ENCODE results near the gene ISCU. TPM values are rescaled to one million over a fixed set of nuclear protein-coding genes. Genes with fewer than 3 reads are reported as not detected.
A peak's percentile ranks its signal among the peaks of the same experiment; 100 is the strongest.

The ISCU gene
- total and polyA plus RNA-seq, 10 donors: 98.9 to 220 (median 160) TPM

DNA sequence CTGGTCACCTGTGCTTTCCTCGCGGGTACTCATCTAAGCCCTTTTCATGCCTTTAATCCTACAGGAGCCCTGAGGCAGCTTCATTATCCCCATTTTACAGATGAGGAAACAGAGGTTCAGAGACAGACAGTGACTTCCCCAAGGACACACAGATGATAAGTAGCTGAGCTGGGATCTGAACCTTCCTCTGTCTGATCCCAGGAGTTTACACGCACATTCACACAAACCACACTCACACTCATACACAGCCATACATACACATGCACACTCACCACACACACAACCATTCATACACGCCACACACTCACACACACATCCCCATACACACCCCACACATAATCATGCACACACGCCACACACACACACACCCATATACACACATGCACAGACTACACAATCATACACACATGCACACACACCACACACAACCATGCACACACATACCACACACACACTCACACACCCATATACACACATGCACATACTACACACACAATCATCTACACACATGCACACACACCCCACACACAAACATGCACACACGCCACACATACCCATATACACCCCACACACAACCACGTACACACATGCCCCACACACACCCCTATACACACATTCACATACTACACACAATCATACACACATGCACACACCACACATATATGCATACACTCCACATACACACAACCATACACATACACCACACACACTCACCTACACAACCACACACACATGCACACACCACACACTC lies 32.7 kb downstream of the ISCU start:
- Histone ChIP-seq H3K27me3 (replicated peaks in 1 of 7) (no peaks in the 10 kb centered on the region), H3K27ac (no peak overlapping the region), H3K4me3 (no peak overlapping the region), H3K4me1 (peaks cover 0 to 22% (median 3%) of the 10 kb centered on the region in 6 donors), H3K9me3 (no peaks in the 10 kb centered on the region), H3K36me3 (peaks cover 0 to 6% (median 0%) of the 10 kb centered on the region in 6 donors)
- peak; percentile 5 for DNase-seq
- intact Hi-C loops (cut with DNase I; ENCODE audit: low total_unique reads): no loop called here
- WGBS, 5 donors: 89 to 97% (median 95%) methylated on average over 7 of the region's 7 CpGs
- no peak for TF ChIP-seq CTCF (IDR thresholded peaks at IDR 0.05 in 8 of 11, conservative IDR thresholded peaks at IDR 0.05 in 3 of 11)
- TF ChIP-seq POLR2AphosphoS5 (IDR thresholded peaks at IDR 0.05): no peak
- no peak for TF ChIP-seq POLR2A (IDR thresholded peaks at IDR 0.05)

GRCh38 chr12:108595711-108596647 lies 33.6 kb downstream of the ISCU start:
- DNase-seq: no peak
- H3K27ac ChIP-seq: no peak overlapping the region
- intact Hi-C loops (cut with DNase I; ENCODE audit: low total_unique reads): no loop called here
- H3K4me1 ChIP-seq: peaks cover 0 to 22% (median 3%) of the 10 kb centered on the region in 6 donors
- no peaks in the 10 kb centered on the region for H3K9me3 ChIP-seq
- WGBS, 5 donors: 81 to 91% (median 85%) methylated on average over 16 to 17 of the region's 17 CpGs
- H3K27me3 ChIP-seq (replicated peaks in 1 of 7): no peaks in the 10 kb centered on the region
- TF ChIP-seq POLR2AphosphoS5 (IDR thresholded peaks at IDR 0.05): no peak
- no peak for TF ChIP-seq POLR2A (IDR thresholded peaks at IDR 0.05)
- TF ChIP-seq CTCF (IDR thresholded peaks at IDR 0.05 in 8 of 11, conservative IDR thresholded peaks at IDR 0.05 in 3 of 11): no peak
- H3K4me3 ChIP-seq: peak overlapping the region in 2 of 8 donors; percentile 8 to 23
- H3K36me3 ChIP-seq: peaks cover 0 to 6% (median 0%) of the 10 kb centered on the region in 6 donors

DNA sequence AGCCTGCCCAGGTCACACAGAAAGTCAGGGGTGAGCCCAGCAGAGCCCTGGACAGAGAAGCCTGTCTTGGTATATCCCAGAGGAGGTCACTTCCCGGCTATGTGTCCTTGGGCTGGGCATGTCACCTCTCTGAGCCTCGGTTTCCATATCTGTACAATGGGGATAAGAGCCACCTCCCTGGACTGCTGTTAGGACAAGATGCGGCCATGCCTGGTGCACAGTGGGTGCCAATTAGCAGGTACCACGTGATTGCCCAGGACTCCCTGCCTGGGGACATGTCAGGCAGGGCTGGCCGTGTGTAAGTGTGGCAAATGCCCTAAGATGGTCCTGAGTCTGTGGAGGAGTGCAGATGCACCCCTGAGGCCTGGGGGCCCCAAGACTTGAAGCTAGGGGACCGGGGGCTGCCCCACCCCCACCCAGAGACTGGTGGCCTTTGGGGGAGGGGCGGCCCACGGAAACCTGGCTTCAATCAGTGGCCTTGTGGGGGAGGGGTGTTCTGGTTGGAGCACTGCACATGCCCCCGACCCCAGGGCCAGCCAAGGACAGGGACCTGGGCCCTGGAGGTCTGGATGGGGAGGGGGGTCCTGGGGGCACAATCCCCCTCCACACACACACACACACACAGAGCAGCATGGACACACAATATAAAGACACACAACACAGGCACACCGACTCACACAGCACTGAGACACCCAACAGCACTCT lies 34.6 kb downstream of the ISCU start:
- WGBS, 5 donors: 67 to 78% (median 70%) methylated on average over 9 to 10 of the region's 10 CpGs
- H3K36me3 ChIP-seq: peaks cover 0 to under 1% (median 0%) of the 10 kb centered on the region in 6 donors
- no peak for TF ChIP-seq CTCF (IDR thresholded peaks at IDR 0.05 in 8 of 11, conservative IDR thresholded peaks at IDR 0.05 in 3 of 11)
- TF ChIP-seq POLR2AphosphoS5 (IDR thresholded peaks at IDR 0.05): no peak
- no peak for TF ChIP-seq POLR2A (IDR thresholded peaks at IDR 0.05)
- peaks cover 0 to 22% (median 3%) of the 10 kb centered on the region in 6 donors for H3K4me1 ChIP-seq
- no peak for DNase-seq
- intact Hi-C loops (cut with DNase I; ENCODE audit: low total_unique reads): no loop called here
- no peaks in the 10 kb centered on the region for H3K27me3 ChIP-seq (replicated peaks in 1 of 7)
- peak overlapping the region in 5 of 8 donors; percentile 8 to 43 (median 23) for H3K4me3 ChIP-seq
- H3K9me3 ChIP-seq: no peaks in the 10 kb centered on the region
- H3K27ac ChIP-seq: no peak overlapping the region
